ENCODE data around the gene SLC35A5.

GRCh38 chr3:112512320-112512719 is 49.5 kb upstream of the SLC35A5 start:
- TF ChIP-seq GATA2 (IDR thresholded peaks at IDR 0.05; ENCODE audit: low read depth, low read length) = no peak
- TF ChIP-seq GATA3 (IDR thresholded peaks at IDR 0.05; ENCODE audit: low read depth, low read length) = no peak

All from SH-SY5Y (cell line).